PC-9 (cell line): ENCODE results near the gene PACSIN1. TPM values are rescaled to one million over a fixed set of nuclear protein-coding genes. Genes with fewer than 3 reads are reported as not detected.

Experiments
- BruUV-seq: library from RNA; stranded (reverse); fragments of 400-500 nt; replicated peaks from 2 replicates; lab custom pipeline; 2021; lab: Mats Ljungman, UMichigan
- CTCF ChIA-PET: fragments of 300-600 bp; sonication (Branson Sonifier 250); formaldehyde crosslinking; loops from one replicate; lab custom pipeline; 2022; ENCODE audit warnings: antibody characterized with exemption; lab: Charles Lee
- POLR2A ChIA-PET: fragments of 300-600 bp; sonication (Branson Sonifier 250); formaldehyde crosslinking; loops from one replicate; lab custom pipeline; 2022; ENCODE audit warnings: antibody characterized with exemption; ENCODE audit not compliant: unreplicated experiment; lab: Charles Lee
- DNase-seq, 2 experiments: peaks; one replicate each; pipeline versions ENCODE4 v3.0.0 to v3.0.0-alpha.2; 2015 to 2022; ENCODE audit warnings: mixed read lengths in 1 of 2
- H2AFZ ChIP-seq: fragments of 200-600 bp; sonication (generic); 2 replicates; pipeline ENCODE4 v1.8.1; 2017; ENCODE audit warnings: antibody characterized with exemption
- H3F3A ChIP-seq: fragments of 200-600 bp; sonication (generic); 2 replicates; pipeline ENCODE4 v1.8.1; 2017; ENCODE audit warnings: antibody characterized with exemption, mild to moderate bottlenecking, low read depth; ENCODE audit not compliant: insufficient read depth
- H3K27ac ChIP-seq: fragments of 200-600 bp; sonication (generic); 2 replicates; pipeline ENCODE4 v1.6.1; 2016; ENCODE audit warnings: mixed run types
- H3K27me3 ChIP-seq: fragments of 200-600 bp; sonication (generic); 2 replicates; pipeline ENCODE4 v1.6.1; 2016; ENCODE audit warnings: low read depth, mixed run types; ENCODE audit not compliant: insufficient read depth
- H3K36me3 ChIP-seq: fragments of 200-600 bp; sonication (generic); 2 replicates; pipeline ENCODE4 v1.6.1; 2016; ENCODE audit warnings: low read depth, mixed run types
- H3K4me1 ChIP-seq: fragments of 200-600 bp; sonication (generic); replicated peaks from 2 replicates; pipeline ENCODE4 v1.6.1; 2016; ENCODE audit warnings: mixed run types; ENCODE audit not compliant: insufficient read depth
- H3K4me2 ChIP-seq: fragments of 200-600 bp; sonication (generic); 2 replicates; pipeline ENCODE4 v1.6.1; 2017; ENCODE audit warnings: mixed run types
- H3K4me3 ChIP-seq: fragments of 200-600 bp; sonication (generic); 2 replicates; pipeline ENCODE4 v1.6.1; 2016; ENCODE audit warnings: mixed run types
- H3K79me2 ChIP-seq: fragments of 200-600 bp; sonication (generic); 2 replicates; pipeline ENCODE4 v1.6.1; 2017; ENCODE audit warnings: low read depth, mixed run types
- H3K9me2 ChIP-seq: fragments of 200-600 bp; sonication (generic); 2 replicates; pipeline ENCODE4 v1.8.1; 2017; ENCODE audit warnings: mild to moderate bottlenecking; ENCODE audit not compliant: insufficient read depth
- H3K9me3 ChIP-seq: fragments of 200-600 bp; sonication (generic); 2 replicates; pipeline ENCODE4 v1.8.1; 2016; ENCODE audit warnings: low read depth; ENCODE audit not compliant: insufficient read depth
- H4K20me1 ChIP-seq: fragments of 200-600 bp; sonication (generic); 2 replicates; pipeline ENCODE4 v1.8.1; 2017; ENCODE audit not compliant: insufficient read depth
- CTCF ChIP-seq: fragments of 200-600 bp; sonication (generic); conservative IDR thresholded peaks from 2 replicates; pipeline ENCODE4 v1.6.1; 2017; ENCODE audit warnings: mixed run types, antibody characterized with exemption, mild to moderate bottlenecking, moderate library complexity
- EZH2 ChIP-seq: fragments of 200-600 bp; sonication (generic); IDR thresholded peaks from 2 replicates; pipeline ENCODE4 v1.8.0; 2017; ENCODE audit warnings: antibody characterized with exemption, low read depth
- intact Hi-C: fragments of 100-400 bp; cut with micrococcal nuclease; formaldehyde crosslinking; loops from one replicate; pipeline ENCODE4 v1.10.0; 2022; ENCODE audit not compliant: unreplicated experiment
- total RNA-seq: library from RNA; stranded (reverse); gene quantifications from 2 replicates; pipeline ENCODE4 v1.2.3, GENCODE V29; 2021

The PACSIN1 gene
- total RNA-seq, 1 experiment from 2014 or later: 5.0 TPM

GRCh38 chr6:34578445-34579262 lies 112.8 kb downstream of the PACSIN1 start:
- Histone ChIP-seq H3K79me2 (no peaks in the 10 kb centered on the region), H3K27me3 (no peaks in the 10 kb centered on the region), H3K4me1 (no peaks in the 10 kb centered on the region), H4K20me1 (no peaks in the 10 kb centered on the region), H3K36me3 (no peaks in the 10 kb centered on the region), H3K4me2 (no peak overlapping the region), H3K9me3 (no peaks in the 10 kb centered on the region), H3F3A (peaks cover 4% of the 10 kb centered on the region; the same call in 1 of the 2 replicates), H3K9me2 (no peaks in the 10 kb centered on the region), H3K4me3 (no peak overlapping the region), H3K27ac (no peak overlapping the region), H2AFZ (no peak overlapping the region)
- no peak for DNase-seq
- intact Hi-C loops: no loop called here
- TF ChIP-seq CTCF (no peak), EZH2 (no peak)
- ChIA-PET CTCF (interaction anchor here (0.6 kb wide), 1 partner anchor 237 kb away, joined by 4 read pairs; no protein-coding TSS in a partner anchor), POLR2A (no interaction called here)
- BruUV-seq: no TSS peak

GRCh38 chr6:34580707-34581560 lies 115.1 kb downstream of the PACSIN1 start:
- intact Hi-C loops: no loop called here
- BruUV-seq: no TSS peak
- no peaks in the 10 kb centered on the region for H3K9me3 ChIP-seq
- DNase-seq: no peak
- ChIA-PET POLR2A (no interaction called here), CTCF (no interaction called here)
- H3K27ac ChIP-seq: no peak overlapping the region
- no peak overlapping the region for H2AFZ ChIP-seq
- no peak overlapping the region for H3K4me3 ChIP-seq
- no peaks in the 10 kb centered on the region for H3K79me2 ChIP-seq
- TF ChIP-seq EZH2 (no peak), CTCF (no peak)
- H3K4me1 ChIP-seq: peaks cover 10% of the 10 kb centered on the region
- peaks cover 1% of the 10 kb centered on the region; the same call in 1 of the 2 replicates for H3F3A ChIP-seq
- H3K27me3 ChIP-seq: no peaks in the 10 kb centered on the region
- H4K20me1 ChIP-seq: no peaks in the 10 kb centered on the region
- H3K4me2 ChIP-seq: no peak overlapping the region
- no peaks in the 10 kb centered on the region for H3K36me3 ChIP-seq
- H3K9me2 ChIP-seq: no peaks in the 10 kb centered on the region

- H2AFZ ChIP-seq: no peak overlapping the region
- H3K27ac ChIP-seq: no peak overlapping the region
- POLR2A ChIA-PET: no interaction called here
- no peak for TF ChIP-seq CTCF
- no peak for TF ChIP-seq EZH2
- H4K20me1 ChIP-seq: no peaks in the 10 kb centered on the region; the same call in 1 of the 2 replicates
- H3K4me1 ChIP-seq: peaks cover 16% of the 10 kb centered on the region
- no peaks in the 10 kb centered on the region for H3K79me2 ChIP-seq
- no peak overlapping the region for H3K4me3 ChIP-seq
- no peaks in the 10 kb centered on the region for H3K9me3 ChIP-seq
- CTCF ChIA-PET: no interaction called here
- no peaks in the 10 kb centered on the region for H3K27me3 ChIP-seq
- intact Hi-C loops: no loop called here
- no TSS peak for BruUV-seq
- no peak overlapping the region for H3K4me2 ChIP-seq
- H3K9me2 ChIP-seq: no peaks in the 10 kb centered on the region
- no peaks in the 10 kb centered on the region for H3K36me3 ChIP-seq
- H3F3A ChIP-seq: no peaks in the 10 kb centered on the region
- DNase-seq: no peak
Observed at GRCh38 chr6:34581561-34581920, 115.7 kb downstream of the PACSIN1 start.
